OCI-LY1 (cell line): ENCODE measurements around the gene CADM1.

Experiments used
- H2AFZ ChIP-seq: fragments of 200-600 bp; sonication (generic), shearing (Covaris generic); 2 replicates; pipeline ENCODE4 v1.6.0; 2014; ENCODE audit warnings: antibody characterized with exemption, mild to moderate bottlenecking, low read length
- H3F3A ChIP-seq: fragments of 200-600 bp; sonication (generic), shearing (Covaris generic); 2 replicates; pipeline ENCODE4 v1.6.0; 2014; ENCODE audit warnings: mild to moderate bottlenecking, antibody characterized with exemption, low read length, moderate library complexity; ENCODE audit not compliant: insufficient read depth
- H3K27ac ChIP-seq: fragments of 200-600 bp; sonication (generic); 2 replicates; pipeline ENCODE4 v1.5.1; 2014; ENCODE audit warnings: low read length, mixed run types, mild to moderate bottlenecking, low read depth; ENCODE audit not compliant: poor library complexity, severe bottlenecking
- H3K27me3 ChIP-seq: fragments of 200-600 bp; sonication (generic); 2 replicates; pipeline ENCODE4 v1.6.0; 2014; ENCODE audit warnings: antibody characterized with exemption, mild to moderate bottlenecking, low read length, moderate library complexity; ENCODE audit not compliant: insufficient read depth
- H3K36me3 ChIP-seq: fragments of 200-600 bp; sonication (generic); 2 replicates; pipeline ENCODE4 v1.6.1; 2014; ENCODE audit warnings: mild to moderate bottlenecking, antibody characterized with exemption, low read length, moderate library complexity, mixed read lengths; ENCODE audit not compliant: insufficient read depth
- H3K4me1 ChIP-seq: fragments of 200-600 bp; sonication (generic); 2 replicates; pipeline ENCODE4 v1.5.1; 2014; ENCODE audit warnings: mild to moderate bottlenecking, low read length, moderate library complexity; ENCODE audit not compliant: insufficient read depth, severe bottlenecking
- H3K4me2 ChIP-seq: fragments of 200-600 bp; sonication (generic), shearing (Covaris generic); 2 replicates; pipeline ENCODE4 v1.6.1; 2014; ENCODE audit warnings: low read length
- H3K4me3 ChIP-seq: fragments of 200-600 bp; sonication (generic); 2 replicates; pipeline ENCODE4 v1.5.1; 2014; ENCODE audit warnings: low read length, low read depth, mild to moderate bottlenecking, mixed read lengths; ENCODE audit not compliant: poor library complexity, severe bottlenecking
- H3K79me2 ChIP-seq: fragments of 200-600 bp; shearing (Covaris generic); 2 replicates; pipeline ENCODE4 v1.6.1; 2016; ENCODE audit warnings: mixed run types, low read length, mixed read lengths; ENCODE audit not compliant: insufficient read depth
- H3K9ac ChIP-seq: fragments of 200-600 bp; sonication (generic), shearing (Covaris generic); 2 replicates; pipeline ENCODE4 v1.6.1; 2014; ENCODE audit warnings: mild to moderate bottlenecking, low read length, mixed read lengths
- H3K9me2 ChIP-seq: fragments of 200-600 bp; sonication (generic), shearing (Covaris generic); 2 replicates; pipeline ENCODE4 v1.6.1; 2014; ENCODE audit warnings: low read depth, mild to moderate bottlenecking, low read length, mixed read lengths
- H3K9me3 ChIP-seq: fragments of 200-600 bp; shearing (Covaris generic); 2 replicates; pipeline ENCODE4 v1.6.1; 2014; ENCODE audit warnings: low read length, mixed read lengths
- H4K20me1 ChIP-seq: fragments of 200-600 bp; sonication (generic), shearing (Covaris generic); 2 replicates; pipeline ENCODE4 v1.6.0; 2016; ENCODE audit warnings: mild to moderate bottlenecking, low read length; ENCODE audit not compliant: insufficient read depth
- CTCF ChIP-seq: fragments of 200-600 bp; sonication (generic), shearing (Covaris generic); IDR thresholded peaks from 2 replicates; pipeline ENCODE4 v1.5.1; 2017; ENCODE audit warnings: mild to moderate bottlenecking, antibody characterized with exemption, low read length, moderate library complexity, mixed read lengths
- EZH2 ChIP-seq: fragments of 200-600 bp; sonication (generic), shearing (Covaris generic); IDR thresholded peaks from 2 replicates; pipeline ENCODE4 v1.8.0; 2017; ENCODE audit warnings: borderline replicate concordance, mixed run types, mild to moderate bottlenecking, antibody characterized with exemption, low read length, moderate library complexity, mixed read lengths

The CADM1 gene

DNA sequence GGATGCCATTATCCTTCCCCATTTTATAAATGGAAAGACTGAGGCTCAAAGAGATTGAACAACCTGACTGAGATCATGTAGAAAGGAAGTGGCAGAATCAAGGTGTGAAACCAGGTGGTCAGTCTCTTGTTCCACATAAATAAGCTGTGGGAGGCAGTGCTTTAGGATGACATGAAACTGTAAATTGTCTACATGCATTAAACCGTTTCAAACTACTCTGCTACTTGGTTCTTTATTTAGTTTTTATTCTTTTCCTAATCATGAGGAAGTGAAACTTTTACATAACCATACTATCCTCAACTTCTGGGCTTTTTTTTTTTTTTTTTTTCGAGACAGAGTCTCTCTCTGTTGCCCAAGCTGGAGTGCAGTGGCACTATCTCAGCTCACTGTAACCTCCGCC lies 34.9 kb downstream of the CADM1 start:
- Histone ChIP-seq H3K9ac (no peak overlapping the region), H3K4me2 (no peak overlapping the region), H3K4me1 (no peaks in the 10 kb centered on the region), H3K27me3 (no peaks in the 10 kb centered on the region), H3K36me3 (no peaks in the 10 kb centered on the region), H3F3A (no peaks in the 10 kb centered on the region), H3K9me3 (no peaks in the 10 kb centered on the region), H2AFZ (no peak overlapping the region), H3K79me2 (no peaks in the 10 kb centered on the region), H4K20me1 (no peaks in the 10 kb centered on the region), H3K9me2 (no peaks in the 10 kb centered on the region), H3K4me3 (no peak overlapping the region), H3K27ac (no peak overlapping the region)
- TF ChIP-seq CTCF (no peak), EZH2 (no peak)

- Histone ChIP-seq H3F3A (no peaks in the 10 kb centered on the region), H3K79me2 (no peaks in the 10 kb centered on the region)
- TF ChIP-seq EZH2, result no peak
- TF ChIP-seq CTCF, result no peak
These were observed 38.1 kb downstream of the CADM1 start for GRCh38 chr11:115466122-115466521.

DNA sequence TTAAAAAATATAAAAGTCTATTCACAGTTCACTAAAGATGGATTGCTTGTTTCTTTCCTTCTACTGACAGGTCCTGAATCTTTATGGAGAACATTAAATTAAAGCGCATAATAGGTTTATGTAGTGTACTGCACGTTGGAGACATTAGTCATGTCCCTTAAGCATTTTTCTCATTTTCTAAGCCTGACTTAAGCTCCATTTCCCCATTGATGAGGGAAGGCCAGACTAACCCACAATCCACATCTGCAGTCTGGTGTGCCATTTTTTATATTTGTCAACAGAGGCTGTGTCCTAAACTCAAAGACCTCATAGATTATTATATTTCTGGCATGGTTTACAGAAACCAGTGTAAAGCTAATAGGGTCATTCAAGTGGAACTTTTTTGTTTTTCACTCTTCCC lies 39.9 kb downstream of the CADM1 start:
- Histone ChIP-seq H4K20me1 (no peaks in the 10 kb centered on the region), H3K27me3 (no peaks in the 10 kb centered on the region), H3K27ac (no peak overlapping the region), H3K9ac (no peak overlapping the region), H3K4me2 (no peak overlapping the region), H3K4me1 (no peaks in the 10 kb centered on the region), H3F3A (no peaks in the 10 kb centered on the region), H3K4me3 (no peak overlapping the region), H3K9me2 (no peaks in the 10 kb centered on the region), H2AFZ (no peak overlapping the region), H3K79me2 (no peaks in the 10 kb centered on the region), H3K36me3 (no peaks in the 10 kb centered on the region), H3K9me3 (no peaks in the 10 kb centered on the region)
- TF ChIP-seq EZH2, result no peak
- no peak for TF ChIP-seq CTCF

More at GRCh38 chr11:115466122-115466521, 38.1 kb downstream of the CADM1 start:
- Histone ChIP-seq H3K4me2 (no peak overlapping the region), H3K27ac (no peak overlapping the region), H3K4me3 (no peak overlapping the region), H3K4me1 (no peaks in the 10 kb centered on the region), H3K9me2 (no peaks in the 10 kb centered on the region), H3K9ac (no peak overlapping the region), H3K27me3 (no peaks in the 10 kb centered on the region), H3K9me3 (no peaks in the 10 kb centered on the region), H2AFZ (no peak overlapping the region), H3K36me3 (no peaks in the 10 kb centered on the region), H4K20me1 (no peaks in the 10 kb centered on the region)
